ENCODE results near the gene HGFAC. TPM values are rescaled to one million over a fixed set of nuclear protein-coding genes. Genes with fewer than 3 reads are reported as not detected.

Gene HGFAC
- total and polyA plus RNA-seq, 8 donors, result 0.09 to 2.2 (median 0.47) TPM; not detected in 3

GRCh38 chr4:3414421-3415279 lies 27.1 kb upstream of the HGFAC start:
- intact Hi-C loops (cut with DNase I), result no loop called here
- H3K36me3 ChIP-seq, result peaks cover 0 to 4% (median 0%) of the 10 kb centered on the region in 3 donors
- ATAC-seq, result peak in 2 of 4 donors; percentile 42 to 69
- no peaks in the 10 kb centered on the region for H3K4me1 ChIP-seq
- 94 to 95% methylated on average over 37 of the region's 37 CpGs for WGBS, 2 donors
- no peaks in the 10 kb centered on the region for H3K27me3 ChIP-seq
- H3K9me3 ChIP-seq, result no peaks in the 10 kb centered on the region
- no peak for TF ChIP-seq CTCF (IDR thresholded peaks at IDR 0.05)
- H3K4me3 ChIP-seq, result no peak overlapping the region
- no peak for DNase-seq
- FAIRE-seq, result no peak
- no peak overlapping the region for H3K27ac ChIP-seq

- FAIRE-seq, result no peak
- no peak for TF ChIP-seq CTCF (IDR thresholded peaks at IDR 0.05)
Measured at GRCh38 chr4:3415471-3416141, 26.2 kb upstream of the HGFAC start.

GRCh38 chr4:3416270-3416669 lies 25.5 kb upstream of the HGFAC start:
- no peaks in the 10 kb centered on the region for H3K27me3 ChIP-seq
- FAIRE-seq, result no peak
- no peak for ATAC-seq
- no peak for TF ChIP-seq CTCF (IDR thresholded peaks at IDR 0.05)
- H3K36me3 ChIP-seq, result peaks cover 0 to 4% (median 0%) of the 10 kb centered on the region in 3 donors
- no peaks in the 10 kb centered on the region for H3K4me1 ChIP-seq
- H3K27ac ChIP-seq, result no peak overlapping the region
- intact Hi-C loops (cut with DNase I), result no loop called here
- WGBS, 2 donors, result 89 to 90% methylated on average over 18 of the region's 18 CpGs
- no peak overlapping the region for H3K4me3 ChIP-seq
- no peaks in the 10 kb centered on the region for H3K9me3 ChIP-seq
- no peak for DNase-seq

More at GRCh38 chr4:3415471-3416141, 26.2 kb upstream of the HGFAC start:
- Histone ChIP-seq H3K27me3 (no peaks in the 10 kb centered on the region), H3K9me3 (no peaks in the 10 kb centered on the region), H3K27ac (no peak overlapping the region), H3K4me1 (no peaks in the 10 kb centered on the region), H3K4me3 (no peak overlapping the region), H3K36me3 (peaks cover 0 to 4% (median 0%) of the 10 kb centered on the region in 3 donors)
- DNase-seq, result peak in 1 of 6 donors; percentile 38
- ATAC-seq, result no peak
- intact Hi-C loops (cut with DNase I), result no loop called here
- 92 to 93% methylated on average over 33 of the region's 33 CpGs for WGBS, 2 donors

- DNase-seq (peak in 1 of 6 donors; percentile 44), FAIRE-seq (no peak), ATAC-seq (no peak)
- H3K4me1 ChIP-seq, result no peaks in the 10 kb centered on the region
- TF ChIP-seq CTCF (IDR thresholded peaks at IDR 0.05), result no peak
- no peak overlapping the region for H3K27ac ChIP-seq
- intact Hi-C loops (cut with DNase I), result no loop called here
- WGBS, 2 donors, result 95% methylated on average over 17 of the region's 17 CpGs
- H3K4me3 ChIP-seq, result no peak overlapping the region
- peaks cover 0 to 4% (median 0%) of the 10 kb centered on the region in 3 donors for H3K36me3 ChIP-seq
- no peaks in the 10 kb centered on the region for H3K9me3 ChIP-seq
- H3K27me3 ChIP-seq, result no peaks in the 10 kb centered on the region
Measured at GRCh38 chr4:3416821-3417221, 24.9 kb upstream of the HGFAC start.

Measured in pancreas (tissue), 10 donors.